ENCODE data around the gene BAIAP3.

DNA sequence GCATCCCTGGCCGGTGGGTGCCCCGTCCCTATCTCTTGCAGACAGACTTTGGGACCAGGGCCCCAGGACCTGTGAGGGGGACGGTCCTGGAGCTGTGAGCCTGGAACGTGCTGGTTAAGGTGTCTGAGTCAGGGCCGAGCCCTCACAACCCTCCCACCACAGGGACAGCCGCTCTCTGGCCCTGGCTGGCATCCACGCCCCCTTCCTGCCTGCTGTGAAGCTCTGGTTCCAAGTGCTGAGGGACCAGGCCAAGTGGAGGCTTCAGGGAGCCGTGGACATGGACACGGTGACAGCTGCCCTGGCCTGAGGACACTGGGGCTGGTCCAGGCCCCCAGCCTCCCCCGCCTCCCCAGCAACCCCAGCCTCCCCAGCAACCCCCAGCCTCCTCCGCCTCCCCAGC lies 11.6 kb downstream of the BAIAP3 start:
- TF ChIP-seq FOXA1 (IDR thresholded peaks at IDR 0.05) (no peak), FOXK2 (IDR thresholded peaks at IDR 0.05) (no peak), ARNT (IDR thresholded peaks at IDR 0.05) (no peak), BHLHE40 (IDR thresholded peaks at IDR 0.05; ENCODE audit: borderline replicate concordance) (no peak), L3MBTL2 (conservative IDR thresholded peaks at IDR 0.05) (no peak), LEF1 (IDR thresholded peaks at IDR 0.05; ENCODE audit: borderline replicate concordance) (no peak), SUZ12 (IDR thresholded peaks at IDR 0.05) (no peak), NFRKB (IDR thresholded peaks at IDR 0.05) (no peak), CTBP1 (IDR thresholded peaks at IDR 0.05; ENCODE audit: borderline replicate concordance) (no peak)

All from HEK293T (cell line).